GM12873 (cell line): ENCODE measurements around the gene OCIAD2.

ENCODE experiments used
- CTCF ChIP-seq: IDR thresholded peaks from 2 replicates; pipeline ENCODE4 v1.5.1; 2012; ENCODE audit warnings: low read depth, mild to moderate bottlenecking, moderate library complexity, low read length, control low read depth; ENCODE audit not compliant: insufficient read depth; ENCODE audit errors: missing control alignments

The OCIAD2 gene

GRCh38 chr4:48899432-48899749 lies 7.2 kb downstream of the OCIAD2 start:
- no peak for TF ChIP-seq CTCF

- TF ChIP-seq CTCF: no peak
Measured at GRCh38 chr4:48898733-48899431, 7.7 kb downstream of the OCIAD2 start.

- no peak for TF ChIP-seq CTCF
Measured at GRCh38 chr4:48896845-48897244, 9.7 kb downstream of the OCIAD2 start.

- no peak for TF ChIP-seq CTCF
Measured at GRCh38 chr4:48891028-48891619, 15.4 kb downstream of the OCIAD2 start.

GRCh38 chr4:48879561-48880442 lies 26.8 kb downstream of the OCIAD2 start:
- no peak for TF ChIP-seq CTCF

- peak; percentile 18 for TF ChIP-seq CTCF
Measured at GRCh38 chr4:48877827-48878535, 28.6 kb downstream of the OCIAD2 start.

- TF ChIP-seq CTCF: no peak
Measured at GRCh38 chr4:48863728-48864127, 42.8 kb downstream of the OCIAD2 start.
